Ovary (tissue), 3 donors: ENCODE measurements around the gene DAGLA.

Experiments
- EP300 ChIP-seq: sonication (generic); formaldehyde crosslinking; IDR thresholded peaks from one replicate; pipeline ENCODE4 v1.6.1; 2017; ENCODE audit warnings: antibody characterized with exemption
- POLR2A ChIP-seq: fragments of 450-650 bp; IDR thresholded peaks from one replicate; pipeline ENCODE4 v1.6.1; 2017; ENCODE audit warnings: antibody characterized with exemption, mild to moderate bottlenecking, moderate library complexity
- TF ChIP-seq, protein P1 (sequence below), 3 donors: fragments of 450-650 bp in 2 of 3; fragments of 200-600 bp in 1 of 3; IDR thresholded peaks; one replicate each; pipeline versions ENCODE4 v1.5.1 to v1.8.0; 2016 to 2022; ENCODE audit warnings: antibody characterized with exemption in 3 of 3, mild to moderate bottlenecking in 1 of 3
- donor health status: DM: no; HTN: no; CAD: no.

DNA sequence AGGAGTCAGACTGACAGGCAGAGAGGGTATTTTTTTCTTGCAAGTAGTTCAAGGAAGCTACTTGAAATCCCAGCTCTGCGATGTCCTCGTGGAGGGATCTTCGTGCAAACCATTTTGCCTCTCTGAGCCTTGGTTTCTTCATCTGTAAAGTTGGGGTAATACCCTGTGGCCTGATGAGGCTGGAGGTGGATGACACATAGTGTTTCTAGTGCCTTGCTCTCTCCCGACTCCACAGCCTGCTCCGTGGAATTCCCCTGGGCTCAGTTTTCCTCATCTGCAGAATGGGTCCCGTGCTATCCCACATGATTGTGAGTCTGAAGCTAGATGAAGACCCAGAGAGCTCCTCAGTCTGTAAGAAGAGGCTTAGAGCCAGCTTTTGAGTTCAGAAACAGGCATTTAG lies 32.7 kb downstream of the DAGLA start:
- TF ChIP-seq, protein P1, sequence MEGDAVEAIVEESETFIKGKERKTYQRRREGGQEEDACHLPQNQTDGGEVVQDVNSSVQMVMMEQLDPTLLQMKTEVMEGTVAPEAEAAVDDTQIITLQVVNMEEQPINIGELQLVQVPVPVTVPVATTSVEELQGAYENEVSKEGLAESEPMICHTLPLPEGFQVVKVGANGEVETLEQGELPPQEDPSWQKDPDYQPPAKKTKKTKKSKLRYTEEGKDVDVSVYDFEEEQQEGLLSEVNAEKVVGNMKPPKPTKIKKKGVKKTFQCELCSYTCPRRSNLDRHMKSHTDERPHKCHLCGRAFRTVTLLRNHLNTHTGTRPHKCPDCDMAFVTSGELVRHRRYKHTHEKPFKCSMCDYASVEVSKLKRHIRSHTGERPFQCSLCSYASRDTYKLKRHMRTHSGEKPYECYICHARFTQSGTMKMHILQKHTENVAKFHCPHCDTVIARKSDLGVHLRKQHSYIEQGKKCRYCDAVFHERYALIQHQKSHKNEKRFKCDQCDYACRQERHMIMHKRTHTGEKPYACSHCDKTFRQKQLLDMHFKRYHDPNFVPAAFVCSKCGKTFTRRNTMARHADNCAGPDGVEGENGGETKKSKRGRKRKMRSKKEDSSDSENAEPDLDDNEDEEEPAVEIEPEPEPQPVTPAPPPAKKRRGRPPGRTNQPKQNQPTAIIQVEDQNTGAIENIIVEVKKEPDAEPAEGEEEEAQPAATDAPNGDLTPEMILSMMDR (IDR thresholded peaks at IDR 0.05), result no peak
- TF ChIP-seq POLR2A (no peak), EP300 (no peak)
